Measurements from ENCODE around the gene CSNK1E.

The CSNK1E gene

GRCh38 chr22:38305471-38306448 lies 11.5 kb downstream of the CSNK1E start:
- peak; percentile 43 for DNase-seq

GRCh38 chr22:38304526-38304925 lies 12.7 kb downstream of the CSNK1E start:
- no peak for DNase-seq

GRCh38 chr22:38303974-38304373 lies 13.3 kb downstream of the CSNK1E start:
- no peak for DNase-seq

- no peak for DNase-seq
These were observed 14.3 kb downstream of the CSNK1E start for GRCh38 chr22:38302906-38303305.

GRCh38 chr22:38300946-38301345 lies 16.3 kb downstream of the CSNK1E start:
- DNase-seq: no peak

- DNase-seq: no peak
These were observed 16.9 kb downstream of the CSNK1E start for GRCh38 chr22:38300197-38300945.

- no peak for DNase-seq
These were observed 17.5 kb downstream of the CSNK1E start for GRCh38 chr22:38299770-38300102.

- DNase-seq: peak; percentile 55
These were observed 18.8 kb downstream of the CSNK1E start for GRCh38 chr22:38298312-38299005.

- DNase-seq: no peak
These were observed 20.9 kb downstream of the CSNK1E start for GRCh38 chr22:38296372-38296771.

- DNase-seq: no peak
These were observed 21.4 kb downstream of the CSNK1E start for GRCh38 chr22:38295863-38296262.

GRCh38 chr22:38295339-38295738 lies 21.9 kb downstream of the CSNK1E start:
- DNase-seq: no peak

- DNase-seq: no peak
These were observed 23.0 kb downstream of the CSNK1E start for GRCh38 chr22:38294193-38294592.

- DNase-seq: no peak
These were observed 24.5 kb downstream of the CSNK1E start for GRCh38 chr22:38292694-38293093.

- DNase-seq: no peak
These were observed 25.9 kb downstream of the CSNK1E start for GRCh38 chr22:38291201-38291777.

- no peak for DNase-seq
These were observed 26.9 kb downstream of the CSNK1E start for GRCh38 chr22:38290347-38290746.

GRCh38 chr22:38289583-38290082 lies 27.6 kb downstream of the CSNK1E start:
- DNase-seq: no peak

- no peak for DNase-seq
These were observed 30.1 kb downstream of the CSNK1E start for GRCh38 chr22:38286915-38287669.

- no peak for DNase-seq
These were observed 32.2 kb downstream of the CSNK1E start for GRCh38 chr22:38285018-38285417.

- DNase-seq: no peak
These were observed 33.2 kb downstream of the CSNK1E start for GRCh38 chr22:38284042-38284402.

- DNase-seq: no peak
These were observed 34.8 kb downstream of the CSNK1E start for GRCh38 chr22:38282397-38282796.

GRCh38 chr22:38276166-38276565 lies 41.1 kb downstream of the CSNK1E start:
- no peak for DNase-seq
